NB4 (cell line): ENCODE results near the gene NDST1.

Source experiments
- MYC ChIP-seq: IDR thresholded peaks from 2 replicates; pipeline ENCODE4 v1.6.1; 2011; ENCODE audit warnings: low read depth, low read length
- POLR2A ChIP-seq: IDR thresholded peaks from 2 replicates; pipeline ENCODE4 v1.6.1; 2011; ENCODE audit warnings: mild to moderate bottlenecking; ENCODE audit not compliant: insufficient read length; ENCODE audit errors: extremely low read depth
- TF ChIP-seq, protein P1 (sequence below): IDR thresholded peaks from one replicate; pipeline ENCODE4 v1.5.1; 2012; ENCODE audit warnings: low read depth, low read length
- TF ChIP-seq, protein P2 (sequence below): IDR thresholded peaks from 2 replicates; pipeline ENCODE4 v1.6.1; 2011; ENCODE audit warnings: low read depth, low read length

DNA sequence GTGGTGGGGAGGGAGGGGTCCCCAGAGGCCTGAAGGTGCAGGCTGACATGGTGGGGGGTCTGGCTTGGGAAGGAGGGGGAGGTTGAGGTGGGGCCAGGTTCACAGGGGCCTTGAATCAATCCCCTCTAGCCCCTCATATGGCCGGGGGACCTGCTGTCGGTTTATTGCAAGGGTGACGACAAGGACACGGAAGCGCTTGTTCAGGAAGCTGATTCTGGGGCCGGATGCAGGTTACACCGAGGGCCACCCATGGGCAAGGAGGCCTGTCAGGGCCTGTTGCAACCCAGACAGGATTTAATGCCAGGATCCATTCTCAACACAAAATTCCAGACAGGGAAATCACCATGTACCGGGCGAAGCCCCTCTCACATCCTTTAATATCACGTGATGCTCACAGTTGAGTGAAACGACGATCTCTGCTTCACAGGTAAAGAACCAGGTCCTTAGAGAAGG is 90.9 kb downstream of the NDST1 start:
- no peak for TF ChIP-seq POLR2A
- TF ChIP-seq, protein P1, sequence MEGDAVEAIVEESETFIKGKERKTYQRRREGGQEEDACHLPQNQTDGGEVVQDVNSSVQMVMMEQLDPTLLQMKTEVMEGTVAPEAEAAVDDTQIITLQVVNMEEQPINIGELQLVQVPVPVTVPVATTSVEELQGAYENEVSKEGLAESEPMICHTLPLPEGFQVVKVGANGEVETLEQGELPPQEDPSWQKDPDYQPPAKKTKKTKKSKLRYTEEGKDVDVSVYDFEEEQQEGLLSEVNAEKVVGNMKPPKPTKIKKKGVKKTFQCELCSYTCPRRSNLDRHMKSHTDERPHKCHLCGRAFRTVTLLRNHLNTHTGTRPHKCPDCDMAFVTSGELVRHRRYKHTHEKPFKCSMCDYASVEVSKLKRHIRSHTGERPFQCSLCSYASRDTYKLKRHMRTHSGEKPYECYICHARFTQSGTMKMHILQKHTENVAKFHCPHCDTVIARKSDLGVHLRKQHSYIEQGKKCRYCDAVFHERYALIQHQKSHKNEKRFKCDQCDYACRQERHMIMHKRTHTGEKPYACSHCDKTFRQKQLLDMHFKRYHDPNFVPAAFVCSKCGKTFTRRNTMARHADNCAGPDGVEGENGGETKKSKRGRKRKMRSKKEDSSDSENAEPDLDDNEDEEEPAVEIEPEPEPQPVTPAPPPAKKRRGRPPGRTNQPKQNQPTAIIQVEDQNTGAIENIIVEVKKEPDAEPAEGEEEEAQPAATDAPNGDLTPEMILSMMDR = no peak
- TF ChIP-seq, protein P2, sequence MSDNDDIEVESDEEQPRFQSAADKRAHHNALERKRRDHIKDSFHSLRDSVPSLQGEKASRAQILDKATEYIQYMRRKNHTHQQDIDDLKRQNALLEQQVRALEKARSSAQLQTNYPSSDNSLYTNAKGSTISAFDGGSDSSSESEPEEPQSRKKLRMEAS = no peak
- no peak for TF ChIP-seq MYC
